ENCODE measurements around the gene EGF.

- TF ChIP-seq CTCF (IDR thresholded peaks at IDR 0.05) (no peak), POLR2A (IDR thresholded peaks at IDR 0.05) (no peak)
These were observed 39.9 kb downstream of the EGF start for GRCh38 chr4:109952612-109953011.
